Karpas-422 (cell line): ENCODE data around the gene CHMP2B. TPM values are rescaled to one million over a fixed set of nuclear protein-coding genes. Genes with fewer than 3 reads are reported as not detected.
A peak's percentile ranks its signal among the peaks of the same experiment; 100 is the strongest.
"Not testable (repeated sequence)": the region's sequence is repeated elsewhere in the genome, so short reads cannot be mapped to it uniquely, and the experiment has no call there.

Source experiments
- DNase-seq: peaks from one replicate; pipeline ENCODE4 v3.0.0-alpha.2; 2015
- H2AFZ ChIP-seq: fragments of 200-600 bp; sonication (generic); 2 replicates; pipeline ENCODE4 v1.6.1; 2014; ENCODE audit warnings: antibody characterized with exemption, low read length, mixed read lengths
- H3K27ac ChIP-seq: fragments of 200-600 bp; sonication (generic); 2 replicates; pipeline ENCODE4 v1.5.1; 2014; ENCODE audit warnings: mild to moderate bottlenecking, low read length, moderate library complexity
- H3K27me3 ChIP-seq: fragments of 200-600 bp; sonication (generic); 2 replicates; pipeline ENCODE4 v1.6.1; 2014; ENCODE audit warnings: low read length, mixed read lengths
- H3K36me3 ChIP-seq: fragments of 200-600 bp; sonication (generic); 2 replicates; pipeline ENCODE4 v1.6.1; 2014; ENCODE audit warnings: low read length, mixed read lengths; ENCODE audit not compliant: insufficient read depth
- H3K4me1 ChIP-seq: fragments of 200-600 bp; sonication (generic); 2 replicates; pipeline ENCODE4 v1.6.1; 2014; ENCODE audit warnings: mild to moderate bottlenecking, low read length, mixed read lengths
- H3K4me2 ChIP-seq: fragments of 200-600 bp; sonication (generic); 2 replicates; pipeline ENCODE4 v1.6.1; 2014; ENCODE audit warnings: low read length, low read depth, mild to moderate bottlenecking; ENCODE audit not compliant: poor library complexity, severe bottlenecking
- H3K4me3 ChIP-seq: fragments of 200-600 bp; sonication (generic); 2 replicates; pipeline ENCODE4 v1.5.1; 2014; ENCODE audit warnings: mild to moderate bottlenecking, antibody characterized with exemption, low read length, mixed read lengths
- H3K79me2 ChIP-seq: fragments of 200-600 bp; sonication (generic); 2 replicates; pipeline ENCODE4 v1.6.1; 2014; ENCODE audit warnings: mild to moderate bottlenecking, low read length, mixed read lengths
- H3K9ac ChIP-seq: fragments of 200-600 bp; sonication (generic); 2 replicates; pipeline ENCODE4 v1.6.0; 2014; ENCODE audit warnings: low read length
- H3K9me2 ChIP-seq: fragments of 200-600 bp; sonication (generic), shearing (Covaris generic); replicated peaks from 2 replicates; pipeline ENCODE4 v1.6.0; 2014; ENCODE audit warnings: mild to moderate bottlenecking, low read length, moderate library complexity; ENCODE audit not compliant: insufficient read depth
- H3K9me3 ChIP-seq: fragments of 300-700, 200-600 bp; sonication (generic); 2 replicates; pipeline ENCODE4 v1.6.1; 2014; ENCODE audit warnings: low read length, mixed read lengths
- H4K20me1 ChIP-seq: fragments of 200-600 bp; sonication (generic); 2 replicates; pipeline ENCODE4 v1.6.1; 2014; ENCODE audit warnings: mild to moderate bottlenecking, antibody characterized with exemption, low read length, low read depth; ENCODE audit not compliant: insufficient read depth
- total RNA-seq: library from RNA; depleted of rRNA; stranded (reverse); fragments of >200 nt; shearing (Covaris generic); gene quantifications from 2 replicates; pipeline ENCODE4 v1.2.3, GENCODE V29; 2014; ENCODE audit warnings: low replicate concordance

Gene CHMP2B
- total RNA-seq, 1 experiment from 2014 or later = 23.0 TPM

- Histone ChIP-seq H3K27me3 (no peaks in the 10 kb centered on the region), H3K36me3 (no peaks in the 10 kb centered on the region), H3K9me2 (no peaks in the 10 kb centered on the region), H2AFZ (no peak overlapping the region), H3K4me3 (no peak overlapping the region), H3K27ac (no peak overlapping the region), H4K20me1 (peaks cover 11% of the 10 kb centered on the region; the same call in 1 of the 2 replicates), H3K79me2 (peaks cover 14% of the 10 kb centered on the region; the same call in 1 of the 2 replicates), H3K4me2 (no peak overlapping the region), H3K4me1 (peaks cover 2% of the 10 kb centered on the region; the same call in 1 of the 2 replicates), H3K9ac (no peak overlapping the region), H3K9me3 (no peaks in the 10 kb centered on the region)
- DNase-seq = no peak
These were observed 6.7 kb downstream of the CHMP2B start for GRCh38 chr3:87233805-87234204.

GRCh38 chr3:87236093-87236492, 9.0 kb downstream of the CHMP2B start:
- DNase-seq = no peak
- Histone ChIP-seq H3K79me2 (peaks cover 20% of the 10 kb centered on the region; the same call in 1 of the 2 replicates), H4K20me1 (0 out of 2 replicates have a peak, but pooled peaks cover 4% of the 10 kb centered on the region)

GRCh38 chr3:87246662-87247429, 19.7 kb downstream of the CHMP2B start:
- Histone ChIP-seq H3K27ac (no peak overlapping the region), H3K36me3 (no peaks in the 10 kb centered on the region; the same call in 1 of the 2 replicates), H3K9me3 (no peaks in the 10 kb centered on the region), H3K79me2 (peaks cover 3% of the 10 kb centered on the region), H3K4me2 (no peak overlapping the region), H3K9me2 (no peaks in the 10 kb centered on the region), H3K4me3 (no peak overlapping the region), H4K20me1 (no peaks in the 10 kb centered on the region), H3K4me1 (no peaks in the 10 kb centered on the region), H3K27me3 (no peaks in the 10 kb centered on the region), H3K9ac (no peak overlapping the region), H2AFZ (no peak overlapping the region)
- no peak for DNase-seq

More at GRCh38 chr3:87236093-87236492, 9.0 kb downstream of the CHMP2B start:
- H3K4me2 ChIP-seq = no peak overlapping the region
- no peak overlapping the region for H3K27ac ChIP-seq
- no peaks in the 10 kb centered on the region for H3K9me3 ChIP-seq
- H3K9ac ChIP-seq = no peak overlapping the region
- no peaks in the 10 kb centered on the region for H3K4me1 ChIP-seq
- H2AFZ ChIP-seq = no peak overlapping the region
- no peaks in the 10 kb centered on the region for H3K27me3 ChIP-seq
- H3K9me2 ChIP-seq = no peaks in the 10 kb centered on the region
- no peaks in the 10 kb centered on the region for H3K36me3 ChIP-seq
- H3K4me3 ChIP-seq = no peak overlapping the region

GRCh38 chr3:87247430-87247773, 20.3 kb downstream of the CHMP2B start:
- H3K4me1 ChIP-seq = no peaks in the 10 kb centered on the region
- H3K4me2 ChIP-seq = no peak overlapping the region
- H3K79me2 ChIP-seq = peaks cover 2% of the 10 kb centered on the region; the same call in 1 of the 2 replicates
- no peaks in the 10 kb centered on the region for H3K27me3 ChIP-seq
- no peaks in the 10 kb centered on the region for H3K9me3 ChIP-seq
- no peaks in the 10 kb centered on the region; the same call in 1 of the 2 replicates for H3K36me3 ChIP-seq
- H3K9me2 ChIP-seq = no peaks in the 10 kb centered on the region
- H3K4me3 ChIP-seq = no peak overlapping the region
- H3K9ac ChIP-seq = no peak overlapping the region
- H3K27ac ChIP-seq = no peak overlapping the region
- no peak for DNase-seq
- no peak overlapping the region for H2AFZ ChIP-seq
- H4K20me1 ChIP-seq = no peaks in the 10 kb centered on the region

GRCh38 chr3:87248231-87248630, 21.1 kb downstream of the CHMP2B start:
- H3K27me3 ChIP-seq, DNase-seq, H3K9ac ChIP-seq, H3K27ac ChIP-seq, H3K4me3 ChIP-seq, H2AFZ ChIP-seq, H4K20me1 ChIP-seq, H3K4me1 ChIP-seq, H3K9me3 ChIP-seq, H3K4me2 ChIP-seq, H3K9me2 ChIP-seq, H3K36me3 ChIP-seq, H3K79me2 ChIP-seq: not testable (repeated sequence)

- no peaks in the 10 kb centered on the region; the same call in 1 of the 2 replicates for H3K36me3 ChIP-seq
- H3K9me3 ChIP-seq = no peaks in the 10 kb centered on the region
- H3K27me3 ChIP-seq = no peaks in the 10 kb centered on the region
- DNase-seq = no peak
- H3K4me1 ChIP-seq = no peaks in the 10 kb centered on the region
- H4K20me1 ChIP-seq = no peaks in the 10 kb centered on the region
- no peak overlapping the region for H3K9ac ChIP-seq
- H3K27ac ChIP-seq = no peak overlapping the region
- H3K4me3 ChIP-seq = no peak overlapping the region
- no peak overlapping the region for H3K4me2 ChIP-seq
- peaks cover 2% of the 10 kb centered on the region; the same call in 1 of the 2 replicates for H3K79me2 ChIP-seq
- H3K9me2 ChIP-seq = no peaks in the 10 kb centered on the region
- H2AFZ ChIP-seq = no peak overlapping the region
These were observed 21.7 kb downstream of the CHMP2B start for GRCh38 chr3:87248831-87249230.

- Histone ChIP-seq H3K36me3 (no peaks in the 10 kb centered on the region; the same call in 1 of the 2 replicates), H4K20me1 (no peaks in the 10 kb centered on the region), H2AFZ (no peak overlapping the region), H3K4me3 (no peak overlapping the region), H3K27me3 (no peaks in the 10 kb centered on the region), H3K9ac (no peak overlapping the region), H3K79me2 (no peaks in the 10 kb centered on the region), H3K27ac (no peak overlapping the region), H3K4me2 (no peak overlapping the region), H3K4me1 (no peaks in the 10 kb centered on the region), H3K9me2 (no peaks in the 10 kb centered on the region), H3K9me3 (no peaks in the 10 kb centered on the region)
- no peak for DNase-seq
These were observed 22.9 kb downstream of the CHMP2B start for GRCh38 chr3:87250009-87250408.

GRCh38 chr3:87260270-87260669, 33.2 kb downstream of the CHMP2B start:
- Histone ChIP-seq H4K20me1 (no peaks in the 10 kb centered on the region), H3K4me3 (no peak overlapping the region), H3K27ac (no peak overlapping the region), H2AFZ (no peak overlapping the region), H3K4me2 (no peak overlapping the region), H3K9me2 (no peaks in the 10 kb centered on the region), H3K27me3 (no peaks in the 10 kb centered on the region), H3K36me3 (no peaks in the 10 kb centered on the region), H3K4me1 (no peaks in the 10 kb centered on the region), H3K9me3 (no peaks in the 10 kb centered on the region), H3K9ac (no peak overlapping the region), H3K79me2 (no peaks in the 10 kb centered on the region)
- DNase-seq = peak; percentile 85
